ENCODE measurements around the gene AGRN.

GRCh38 chr1:1067284-1067859, 47.5 kb downstream of the AGRN start:
- no peak for TF ChIP-seq MAX (IDR thresholded peaks at IDR 0.05; ENCODE audit: low read depth, low read length)
- no peak for TF ChIP-seq POLR2A (IDR thresholded peaks at IDR 0.05; ENCODE audit: extremely low read depth, insufficient read length)
- TF ChIP-seq CTCF (IDR thresholded peaks at IDR 0.05; ENCODE audit: low read depth, low read length) = no peak
